Nephron (organoid): ENCODE data around the gene TMEM95.

Experiments
- H3K27ac Mint-ChIP-seq, 3 experiments: 2 replicates each; pipeline ENCODE4 v1.8.0; 2020; ENCODE audit warnings: mixed read lengths in 3 of 3, mild to moderate bottlenecking in 2 of 3, moderate library complexity in 1 of 3
- H3K27me3 Mint-ChIP-seq: 2 replicates; pipeline ENCODE4 v1.8.0; 2021; ENCODE audit warnings: low read depth, mild to moderate bottlenecking, moderate library complexity, mixed read lengths
- H3K36me3 Mint-ChIP-seq: 2 replicates; pipeline ENCODE4 v1.8.0; 2020; ENCODE audit warnings: low read depth, mixed read lengths
- H3K4me1 Mint-ChIP-seq: 2 replicates; pipeline ENCODE4 v1.8.0; 2020; ENCODE audit warnings: mixed read lengths
- H3K4me3 Mint-ChIP-seq, 3 experiments: 2 replicates each; pipeline ENCODE4 v1.8.0; 2020; ENCODE audit warnings: mild to moderate bottlenecking in 3 of 3, mixed read lengths in 3 of 3, moderate library complexity in 2 of 3
- H3K9me3 Mint-ChIP-seq: 2 replicates; pipeline ENCODE4 v1.8.0; 2020; ENCODE audit warnings: mixed read lengths
- CTCF ChIP-seq, 3 experiments: fragments of 200-600 bp; sonication (generic); IDR thresholded peaks; one replicate each; pipeline ENCODE4 v1.5.0; 2021; ENCODE audit warnings: antibody characterized with exemption in 3 of 3; ENCODE audit not compliant: unreplicated experiment in 3 of 3

The TMEM95 gene

GRCh38 chr17:7379134-7379533 is 24.2 kb downstream of the TMEM95 start:
- H3K27me3 Mint-ChIP-seq = peaks cover 71% of the 10 kb centered on the region
- peaks cover 5% of the 10 kb centered on the region for H3K4me1 Mint-ChIP-seq
- peaks cover 9% of the 10 kb centered on the region for H3K9me3 Mint-ChIP-seq
- TF ChIP-seq CTCF (IDR thresholded peaks at IDR 0.05; ENCODE audit: unreplicated experiment in 3 of 3) = no peak
- H3K27ac Mint-ChIP-seq = no peak overlapping the region
- no peaks in the 10 kb centered on the region for H3K36me3 Mint-ChIP-seq
- H3K4me3 Mint-ChIP-seq = peak overlapping the region in 1 of 3 experiments; percentile 7

- H3K4me3 Mint-ChIP-seq = peak overlapping the region; percentile 78 to 79 (median 78)
- no peak for TF ChIP-seq CTCF (IDR thresholded peaks at IDR 0.05; ENCODE audit: unreplicated experiment in 3 of 3)
- H3K27me3 Mint-ChIP-seq = peaks cover 81% of the 10 kb centered on the region
- peaks cover 5% of the 10 kb centered on the region for H3K4me1 Mint-ChIP-seq
- peaks cover 9% of the 10 kb centered on the region for H3K9me3 Mint-ChIP-seq
- peak overlapping the region in 2 of 3 experiments; percentile 4 to 53 for H3K27ac Mint-ChIP-seq
- H3K36me3 Mint-ChIP-seq = no peaks in the 10 kb centered on the region
Observed at GRCh38 chr17:7380321-7380720, 25.4 kb downstream of the TMEM95 start.

DNA sequence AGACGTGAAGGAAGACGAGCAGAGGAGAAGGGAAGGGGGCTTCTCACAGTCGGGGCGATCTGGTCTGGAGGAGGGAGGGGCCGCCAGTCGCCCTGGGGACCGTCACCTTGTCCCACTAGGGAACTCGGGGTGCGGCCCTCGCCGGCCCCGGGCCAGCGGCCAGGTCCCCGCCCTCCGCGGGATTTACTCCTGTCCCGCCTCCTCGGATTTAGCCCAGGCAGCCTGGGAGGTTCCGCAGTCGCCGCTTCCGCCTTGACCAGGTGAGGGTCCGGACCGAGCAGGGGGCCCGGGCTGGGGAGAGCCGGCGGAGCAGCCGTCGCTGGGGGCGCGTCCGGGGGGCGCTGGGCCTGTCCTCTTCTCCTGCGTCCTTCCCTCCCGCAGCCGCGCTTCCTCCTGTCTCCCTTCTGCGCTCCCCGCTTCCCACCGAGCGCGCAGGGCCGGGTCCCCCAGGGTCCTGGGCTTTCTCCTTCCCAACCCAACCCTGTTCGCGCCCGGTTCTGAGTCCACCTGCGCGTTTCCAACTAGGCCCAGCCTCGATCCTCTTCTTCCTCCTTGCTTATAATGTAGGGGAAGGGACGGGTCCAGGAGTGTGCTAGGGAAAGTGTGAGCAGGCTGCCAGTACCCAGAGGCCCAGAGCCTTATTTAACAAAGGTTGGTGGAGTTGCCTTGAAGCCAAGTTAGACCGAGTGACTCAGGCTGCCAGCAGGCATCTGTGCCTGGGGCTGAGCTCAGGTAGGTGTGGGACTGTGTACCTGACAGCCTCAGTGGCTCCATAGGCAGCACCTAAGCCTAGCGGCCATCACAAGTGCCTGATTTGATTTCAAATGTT is 26.1 kb downstream of the TMEM95 start, which contains the start of gene TNK1:
Gene TNK1 (plus strand): TSS at position 235 of the 829 bp plus-strand sequence. CDS start 1,838 bp downstream, outside the sequence.
- peaks cover 5% of the 10 kb centered on the region for H3K4me1 Mint-ChIP-seq
- H3K27me3 Mint-ChIP-seq = peaks cover 85% of the 10 kb centered on the region
- peaks cover 9% of the 10 kb centered on the region for H3K9me3 Mint-ChIP-seq
- peak within 1 kb of the TSS; percentile 78 to 79 (median 78) for H3K4me3 Mint-ChIP-seq
- no peaks in the 10 kb centered on the region for H3K36me3 Mint-ChIP-seq
- no peak for TF ChIP-seq CTCF (IDR thresholded peaks at IDR 0.05; ENCODE audit: unreplicated experiment in 3 of 3)
- peak within 1 kb of the TSS in 2 of 3 experiments; percentile 4 to 53 for H3K27ac Mint-ChIP-seq

DNA sequence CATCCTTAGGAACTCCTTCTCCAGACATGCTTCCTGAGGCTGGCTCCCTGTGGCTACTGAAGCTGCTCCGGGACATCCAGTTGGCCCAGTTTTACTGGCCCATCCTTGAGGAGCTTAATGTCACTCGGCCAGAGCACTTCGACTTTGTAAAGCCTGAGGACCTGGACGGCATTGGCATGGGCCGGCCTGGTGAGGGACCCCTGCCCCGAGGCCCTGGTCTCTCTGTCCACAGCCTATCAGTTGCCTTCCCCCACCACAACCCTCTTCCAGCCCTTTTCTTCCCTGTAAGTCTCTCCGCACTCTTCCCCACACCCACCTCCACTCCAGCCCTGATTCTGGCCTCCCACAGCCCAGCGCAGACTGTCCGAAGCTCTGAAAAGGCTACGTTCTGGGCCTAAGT is 27.9 kb downstream of the TMEM95 start:
- Mint-ChIP-seq H3K36me3 (peaks cover 4% of the 10 kb centered on the region), H3K4me1 (peaks cover 5% of the 10 kb centered on the region), H3K27me3 (peaks cover 70% of the 10 kb centered on the region), H3K9me3 (peaks cover 9% of the 10 kb centered on the region), H3K27ac (no peak overlapping the region), H3K4me3 (peak overlapping the region in 1 of 3 experiments; percentile 32)
- TF ChIP-seq CTCF (IDR thresholded peaks at IDR 0.05; ENCODE audit: unreplicated experiment in 3 of 3) = no peak

DNA sequence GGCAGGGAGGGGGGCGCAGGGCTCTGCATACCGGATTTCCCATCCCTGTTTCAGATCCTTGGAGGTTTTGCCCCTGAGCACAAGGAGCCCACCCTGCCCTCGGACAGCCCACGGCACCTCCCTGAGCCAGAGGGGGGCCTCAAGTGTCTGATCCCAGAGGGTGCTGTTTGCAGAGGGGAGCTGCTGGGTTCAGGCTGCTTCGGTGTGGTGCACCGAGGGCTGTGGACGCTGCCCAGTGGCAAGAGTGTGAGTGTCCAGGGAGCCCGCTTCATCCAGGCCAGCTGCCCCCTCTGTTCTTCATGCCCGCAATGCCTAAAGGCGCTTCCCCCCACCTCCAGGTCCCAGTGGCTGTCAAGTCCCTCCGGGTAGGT is 28.4 kb downstream of the TMEM95 start:
- Mint-ChIP-seq H3K27ac (no peak overlapping the region), H3K4me1 (peaks cover 5% of the 10 kb centered on the region), H3K4me3 (peak overlapping the region in 2 of 3 experiments; percentile 29 to 46), H3K27me3 (peaks cover 66% of the 10 kb centered on the region), H3K36me3 (peaks cover 5% of the 10 kb centered on the region), H3K9me3 (peaks cover 9% of the 10 kb centered on the region)
- no peak for TF ChIP-seq CTCF (IDR thresholded peaks at IDR 0.05; ENCODE audit: unreplicated experiment in 3 of 3)
